RCC 7860 (cell line): ENCODE results near the gene UBALD1.
"Not testable (repeated sequence)": the region's sequence is repeated elsewhere in the genome, so short reads cannot be mapped to it uniquely, and the experiment has no call there.

ENCODE experiments used
- DNase-seq: peaks from one replicate; pipeline ENCODE4 v3.0.0-alpha.2; 2015; ENCODE audit warnings: low spot score
- FAIRE-seq: peaks from 2 replicates; lab custom pipeline; 2012; peaks lifted over from hg19 to GRCh38; lab: Jason Lieb, UNC

UBALD1 gene

DNA sequence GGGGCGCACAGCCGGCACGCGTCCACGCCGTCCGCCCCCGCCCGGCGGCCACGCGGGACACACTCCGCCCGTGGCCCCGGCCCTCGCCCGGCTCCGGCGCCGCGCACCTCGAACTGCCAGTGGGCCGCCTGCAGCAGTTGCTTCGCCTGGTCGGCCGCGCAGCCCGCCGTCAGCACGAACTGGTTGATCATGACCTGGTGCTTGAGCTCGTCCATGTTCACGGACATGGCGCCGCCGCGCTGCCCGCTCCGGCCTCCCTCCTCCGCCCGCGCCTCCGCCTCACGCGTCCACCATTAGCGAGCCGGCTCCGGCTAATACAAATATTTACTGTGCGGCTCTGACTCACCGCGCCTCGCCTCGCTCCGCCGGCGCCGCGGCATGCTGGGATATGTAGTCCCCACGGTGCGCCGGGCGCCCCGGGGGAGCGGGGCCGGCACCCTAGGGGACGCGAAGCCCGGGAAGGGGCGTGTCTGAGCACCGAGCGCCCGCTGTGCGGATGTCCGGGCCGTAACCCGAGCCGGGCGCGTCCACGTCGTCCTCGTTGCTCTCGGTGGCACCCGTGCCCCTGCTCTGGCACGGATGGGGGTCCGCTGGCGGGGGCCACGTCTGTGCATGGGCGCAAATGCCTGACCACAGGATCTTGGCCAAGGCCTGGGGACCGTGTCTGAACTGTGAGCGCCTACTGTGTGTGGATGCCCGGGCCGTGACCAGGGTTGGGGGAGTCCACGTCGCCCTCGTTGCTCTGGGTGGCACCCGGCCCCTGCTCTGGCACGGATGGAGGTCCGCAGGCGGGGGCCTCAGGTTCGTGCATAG lies at the start of gene UBALD1:
UBALD1 (minus strand) TSS at position 318 of the 813 bp plus-strand sequence; CDS start at position 227, 91 bp downstream.
- DNase-seq (peak; percentile 71), FAIRE-seq (no peak)

GRCh38 chr16:4663777-4664465 lies 49.2 kb upstream of the UBALD1 start:
- DNase-seq (no peak), FAIRE-seq (no peak)

DNA sequence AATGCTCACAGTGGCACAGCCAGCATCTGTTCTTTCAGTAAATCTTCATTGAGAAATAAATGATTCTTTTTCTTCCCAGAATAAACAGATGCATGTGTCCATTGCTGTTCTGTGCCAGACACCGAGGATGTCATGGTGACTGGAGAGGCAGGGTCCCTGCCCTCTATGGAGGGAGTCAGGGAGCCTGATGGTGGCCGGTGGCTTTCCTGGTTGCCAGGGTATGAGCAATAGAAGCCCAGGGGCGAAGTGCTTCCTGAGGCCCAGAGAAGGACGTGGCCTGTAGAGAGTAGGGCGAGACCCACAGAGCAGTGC lies 48.7 kb upstream of the UBALD1 start:
- no peak for FAIRE-seq
- no peak for DNase-seq

- FAIRE-seq: no peak
- DNase-seq: no peak
Measured at GRCh38 chr16:4661661-4662060, 47.0 kb upstream of the UBALD1 start.

DNA sequence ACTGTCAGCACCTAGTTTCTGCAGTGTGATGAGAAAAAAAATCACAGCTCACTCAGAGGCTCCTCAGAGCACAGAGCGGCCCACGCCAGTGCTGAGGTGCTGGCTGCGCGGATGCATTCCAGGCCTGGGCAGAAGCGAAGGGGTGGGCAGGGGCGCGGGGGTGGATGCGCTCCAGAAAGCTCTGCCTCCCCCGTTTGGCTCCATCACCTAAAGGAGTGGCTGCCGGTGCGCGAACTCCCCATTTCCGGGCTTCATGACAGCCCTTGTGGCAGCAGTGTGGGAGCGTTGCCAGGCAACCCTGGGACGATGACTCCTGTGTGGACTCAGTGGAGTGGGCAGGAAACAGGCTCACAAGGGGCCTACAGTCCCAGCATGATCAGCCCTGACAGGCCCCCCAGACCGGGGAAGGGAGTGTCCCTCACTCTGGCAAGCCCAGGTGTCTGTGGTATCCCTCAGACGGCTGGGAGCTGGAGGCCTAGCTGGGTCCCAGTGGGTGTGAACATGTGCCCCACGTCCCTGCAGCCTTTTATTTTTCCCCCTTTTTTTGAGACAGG lies 45.8 kb upstream of the UBALD1 start:
- FAIRE-seq: no peak

GRCh38 chr16:4659363-4660353 lies 45.0 kb upstream of the UBALD1 start:
- FAIRE-seq (no peak), DNase-seq (no peak)

More for the DNA sequence above, 45.8 kb upstream of the UBALD1 start:
- DNase-seq: peak; percentile 70

GRCh38 chr16:4656695-4657686 lies 42.3 kb upstream of the UBALD1 start:
- DNase-seq (no peak), FAIRE-seq (no peak)

DNA sequence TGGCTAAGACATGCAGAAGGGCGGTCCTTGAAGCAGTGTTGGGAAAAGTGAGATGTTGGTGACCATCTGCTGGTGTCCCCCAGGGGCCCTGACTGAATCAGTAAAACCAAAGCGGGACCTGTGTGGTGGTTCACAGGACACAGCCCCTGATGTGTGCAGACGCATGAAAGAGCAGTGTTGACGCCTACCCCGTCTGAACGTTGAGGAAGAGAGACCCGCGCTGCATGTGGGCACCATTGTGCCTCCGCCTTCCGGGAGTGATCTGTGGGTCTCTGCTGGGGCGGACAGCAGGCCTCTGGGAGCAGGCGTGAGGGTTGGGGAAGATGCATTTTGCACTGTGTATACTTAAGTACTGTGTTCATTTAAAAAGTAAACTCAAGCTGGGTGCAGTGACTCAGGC lies 41.5 kb upstream of the UBALD1 start:
- DNase-seq (no peak), FAIRE-seq (no peak)

- no peak for FAIRE-seq
- DNase-seq: no peak
Measured at GRCh38 chr16:4655801-4656200, 41.1 kb upstream of the UBALD1 start.

GRCh38 chr16:4654964-4655590 lies 40.4 kb upstream of the UBALD1 start:
- no peak for DNase-seq
- FAIRE-seq: no peak

DNA sequence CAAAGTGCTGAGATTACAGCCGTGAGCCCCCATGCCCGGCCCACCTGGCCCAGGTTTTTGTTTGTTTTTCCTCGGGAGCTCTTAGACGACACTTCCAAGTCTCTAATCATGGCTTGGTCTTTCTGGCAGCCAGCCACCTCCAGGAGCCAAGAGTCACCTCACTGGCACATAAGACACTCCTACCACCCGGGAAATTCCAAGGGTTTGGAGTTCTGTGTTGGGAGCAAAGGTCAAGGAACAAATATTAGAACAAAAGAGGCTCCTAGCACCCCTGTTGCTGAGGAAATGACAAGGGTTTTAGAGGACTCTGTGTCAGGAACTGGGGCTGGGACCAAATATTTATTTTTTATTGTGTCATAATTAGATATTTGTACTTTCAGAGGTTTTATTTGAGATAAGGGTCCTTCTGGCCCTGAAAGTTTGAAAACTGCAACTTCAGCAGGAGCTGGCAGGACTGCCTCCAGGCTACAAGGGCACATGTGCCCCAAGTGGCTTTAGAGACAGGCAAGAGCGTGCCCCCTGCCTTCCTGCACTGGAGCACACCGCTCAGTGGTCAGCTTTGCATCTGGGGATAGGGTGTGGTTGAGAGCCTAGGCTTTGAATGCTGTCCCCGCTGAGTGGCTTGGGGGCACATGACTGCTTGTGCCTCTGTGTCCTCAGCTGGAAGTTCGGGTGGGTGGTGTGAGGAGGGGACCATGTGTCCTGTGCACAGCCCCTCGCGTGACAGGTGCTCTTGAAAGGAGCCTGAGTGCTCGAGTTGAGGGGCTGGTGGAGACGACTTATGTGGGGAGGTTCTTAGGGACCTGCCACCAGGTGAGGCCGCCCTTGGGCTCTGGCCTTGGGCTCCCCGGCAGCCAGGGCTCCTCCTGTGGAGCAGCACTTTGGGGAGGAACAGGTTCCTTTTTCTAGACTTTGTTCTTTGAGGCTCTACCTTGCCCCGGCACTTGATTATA lies 39.6 kb upstream of the UBALD1 start:
- DNase-seq: peak; percentile 70
- FAIRE-seq: peak; percentile 73

DNA sequence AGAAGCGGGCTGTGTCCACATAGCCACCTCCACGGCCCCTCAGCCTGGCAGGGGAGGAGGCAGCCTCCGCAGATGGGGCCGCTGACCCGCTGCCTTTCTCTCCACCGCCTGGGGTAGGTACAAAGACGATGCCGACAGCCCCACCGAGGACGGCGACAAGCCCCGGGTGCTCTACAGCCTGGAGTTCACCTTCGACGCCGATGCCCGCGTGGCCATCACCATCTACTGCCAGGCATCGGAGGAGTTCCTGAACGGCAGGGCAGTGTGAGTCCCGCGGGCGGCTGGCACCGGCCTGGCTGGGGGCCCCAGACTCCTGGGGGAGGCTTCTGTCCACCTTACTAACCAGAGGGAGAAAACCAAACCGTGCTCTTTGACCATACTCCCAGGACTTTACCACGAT lies 37.9 kb upstream of the UBALD1 start:
- no peak for FAIRE-seq
- DNase-seq: no peak

DNA sequence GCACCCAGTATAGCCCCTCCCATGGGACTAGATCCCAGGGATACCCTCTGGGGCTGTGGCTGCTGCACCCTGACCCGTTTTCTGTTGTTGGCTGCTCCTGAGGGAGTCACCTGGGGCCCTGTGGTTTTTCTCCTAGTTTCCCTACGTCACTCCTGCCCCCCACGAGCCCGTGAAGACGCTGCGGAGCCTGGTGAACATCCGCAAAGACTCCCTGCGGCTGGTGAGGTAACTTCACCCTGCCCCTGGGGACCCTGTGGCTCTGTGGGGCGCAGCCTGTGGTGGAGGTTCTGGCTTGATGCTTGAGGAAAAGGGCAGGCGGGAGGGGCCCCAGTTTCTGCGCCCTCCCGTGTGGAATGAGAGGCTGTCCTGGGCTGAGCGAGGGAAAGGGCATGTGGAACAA lies 37.1 kb upstream of the UBALD1 start:
- DNase-seq (no peak), FAIRE-seq (no peak)

- not testable (repeated sequence) for FAIRE-seq
- DNase-seq: peak; percentile 39
Measured at GRCh38 chr16:4650443-4651074, 35.9 kb upstream of the UBALD1 start.

DNA sequence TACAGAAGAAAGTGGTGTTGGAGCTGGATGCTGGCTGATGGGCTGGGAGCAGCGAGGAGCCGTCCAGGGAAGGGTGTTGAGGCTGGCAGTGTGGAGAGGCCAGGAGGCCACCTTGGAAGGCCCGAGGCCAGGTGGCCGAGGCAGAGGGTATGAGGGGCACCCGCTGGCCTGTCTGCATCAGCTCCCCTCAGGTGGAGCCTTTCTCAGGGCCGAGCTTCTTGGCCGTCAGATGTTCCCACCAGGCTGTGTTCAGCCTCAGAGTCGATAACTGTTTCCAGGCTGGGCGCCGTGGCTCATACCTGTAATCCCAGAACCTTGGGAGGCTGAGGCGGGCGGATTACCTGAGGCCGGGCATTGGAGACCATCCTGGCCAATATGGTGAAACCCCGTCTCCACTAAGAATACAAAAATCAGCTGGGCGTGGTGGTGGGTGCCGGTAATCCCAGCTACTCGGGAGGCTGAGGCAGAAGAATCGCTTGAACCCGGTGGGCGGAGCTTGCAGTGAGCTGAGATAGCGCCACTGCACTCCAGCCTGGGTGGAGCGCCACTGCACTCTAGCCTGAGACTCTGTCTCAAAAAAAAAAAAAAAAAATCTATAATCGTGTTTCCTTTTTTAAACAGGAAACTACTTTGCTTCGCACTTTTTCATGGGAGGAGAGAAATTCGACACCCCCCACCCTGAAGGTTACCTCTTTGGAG lies 35.2 kb upstream of the UBALD1 start:
- FAIRE-seq (no peak), DNase-seq (no peak)

DNA sequence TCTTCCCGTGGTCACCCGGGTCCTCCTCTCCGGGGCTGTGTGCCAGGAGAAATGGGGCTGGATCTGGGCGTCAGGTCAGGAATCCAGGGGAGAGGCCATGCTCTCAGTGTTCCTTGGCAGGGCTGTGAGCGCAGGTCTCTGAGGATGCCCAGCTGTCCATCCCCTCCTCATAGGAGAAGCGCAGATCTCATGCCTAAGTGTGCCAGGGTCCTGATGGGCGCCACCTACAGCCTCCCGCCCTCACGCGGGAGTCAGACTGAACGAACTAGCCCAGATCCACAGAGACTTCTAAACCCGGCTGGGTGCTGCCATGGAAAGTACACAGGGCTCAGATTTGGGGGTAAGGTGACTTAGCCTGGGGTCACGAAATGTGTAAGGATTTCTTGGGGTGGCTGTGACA lies 34.2 kb upstream of the UBALD1 start:
- FAIRE-seq (no peak), DNase-seq (no peak)

DNA sequence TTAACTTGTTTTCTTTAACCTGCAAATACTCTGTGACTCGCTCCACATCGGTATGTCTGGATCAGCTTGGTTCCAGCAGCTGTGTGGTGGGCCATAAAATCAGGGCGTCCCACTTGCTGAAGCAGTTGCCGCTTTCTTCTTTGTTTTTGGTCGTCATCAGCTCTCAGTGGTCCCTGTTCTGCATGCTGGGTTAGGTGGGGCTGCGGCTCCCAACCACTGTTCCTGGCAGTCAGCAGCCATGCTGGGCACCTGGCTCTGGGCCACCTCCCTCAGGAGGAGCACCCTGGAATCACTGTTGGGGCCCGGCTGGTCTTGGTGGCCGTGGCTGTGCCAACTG lies 32.9 kb upstream of the UBALD1 start:
- FAIRE-seq: no peak
- DNase-seq: no peak
